ENCODE data around the gene RHEBL1. TPM values are rescaled to one million over a fixed set of nuclear protein-coding genes. Genes with fewer than 3 reads are reported as not detected.

Gene RHEBL1
- total RNA-seq, 1 donor from 2014 or later, result 2.2 TPM

DNA sequence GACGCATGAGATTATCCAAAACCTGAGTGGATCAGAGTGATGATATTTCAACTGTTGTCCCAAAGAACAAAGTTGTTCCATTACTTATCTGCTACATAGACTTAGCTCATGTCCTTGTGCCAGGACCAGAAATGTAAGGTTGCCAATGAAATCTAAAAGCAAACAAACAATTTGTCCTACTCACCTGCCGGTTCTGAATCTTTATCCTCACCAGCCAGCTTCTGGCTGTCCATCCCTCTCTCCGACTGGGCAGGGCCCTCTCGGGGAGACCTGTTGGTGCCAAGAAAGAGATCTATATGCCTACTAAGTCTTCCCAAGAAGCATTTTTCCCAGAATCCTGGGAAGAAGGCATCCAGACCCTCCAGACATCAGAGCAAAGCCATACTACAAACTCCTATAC lies 14.7 kb downstream of the RHEBL1 start:
- DNase-seq (ENCODE audit: low read depth in 2 of 2), result no peak

DNA sequence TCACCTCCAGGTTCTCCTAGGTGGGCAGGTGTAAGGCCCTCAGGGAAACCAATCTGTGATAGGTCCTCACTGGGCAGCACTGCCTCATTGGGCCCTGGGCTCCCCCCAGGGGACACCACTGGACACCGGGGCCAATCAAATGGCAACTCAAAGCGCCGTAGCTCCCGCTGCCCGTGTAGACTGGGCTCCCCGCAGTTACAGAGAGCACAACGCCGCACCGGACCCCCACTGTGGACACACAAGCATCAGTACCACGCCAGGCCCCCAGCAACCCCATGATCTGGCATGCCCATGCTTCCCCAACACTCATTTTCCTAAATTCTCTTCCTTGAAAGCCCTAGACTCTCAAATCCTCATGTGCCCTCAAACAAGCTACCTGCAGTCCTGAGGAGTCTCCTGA lies 15.3 kb downstream of the RHEBL1 start:
- DNase-seq (ENCODE audit: low read depth in 2 of 2), result no peak

DNA sequence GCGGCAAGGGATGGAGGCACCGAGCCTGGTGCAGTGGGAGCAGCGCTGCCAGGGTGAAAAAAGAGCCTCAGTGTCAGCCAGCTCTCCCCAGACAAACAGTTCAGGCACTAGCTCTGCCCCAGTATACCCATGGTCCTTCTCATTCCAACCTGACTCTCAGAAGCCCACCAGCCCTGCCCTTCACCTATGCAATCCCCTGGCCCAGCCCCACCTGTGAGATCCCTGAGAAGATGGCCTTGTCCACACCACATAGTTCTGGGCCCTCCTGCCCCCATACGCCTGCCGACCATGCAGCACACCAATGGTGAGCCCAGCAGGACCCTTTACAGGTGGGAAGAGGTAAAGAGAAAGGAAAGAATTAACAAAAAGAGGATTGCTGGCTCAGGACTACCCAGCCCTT lies 15.7 kb downstream of the RHEBL1 start:
- DNase-seq (ENCODE audit: low read depth in 2 of 2), result no peak

DNA sequence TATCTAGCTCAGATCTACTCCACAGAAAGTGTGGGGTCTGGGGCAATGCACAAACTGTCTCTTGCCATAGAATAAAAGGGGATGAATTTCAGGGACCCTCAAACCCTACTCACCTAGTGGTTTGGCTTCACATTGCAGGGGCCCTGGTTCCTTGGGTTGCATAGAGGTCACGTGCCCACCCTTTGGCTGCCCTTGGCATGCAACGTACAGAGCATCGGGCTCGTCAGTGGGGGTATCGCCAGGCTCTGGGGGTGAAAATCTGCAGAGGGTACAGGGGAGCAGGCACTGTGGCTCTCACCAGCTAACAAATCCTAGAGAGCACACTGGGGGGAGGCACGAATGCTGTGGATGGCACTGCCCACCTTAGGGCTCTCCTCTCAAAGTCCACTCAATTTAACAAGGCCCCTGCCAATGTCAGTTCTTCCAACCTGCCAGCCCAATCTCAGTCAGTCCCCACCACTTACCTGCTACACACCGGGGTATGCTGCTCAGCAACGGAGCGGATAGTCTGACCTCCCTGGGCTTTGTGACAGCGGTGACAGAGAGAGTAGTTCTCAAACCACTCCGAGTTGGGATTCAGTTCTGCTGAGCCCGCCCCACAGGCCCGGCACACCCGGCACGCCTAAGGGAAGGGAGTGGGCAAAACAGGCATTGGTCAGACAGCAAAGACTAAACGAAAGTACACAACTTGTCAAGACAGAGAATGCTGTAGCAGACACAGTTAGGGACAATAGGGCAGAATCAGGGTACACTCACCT lies 17.1 kb downstream of the RHEBL1 start:
- DNase-seq (ENCODE audit: low read depth in 2 of 2), result no peak

DNA sequence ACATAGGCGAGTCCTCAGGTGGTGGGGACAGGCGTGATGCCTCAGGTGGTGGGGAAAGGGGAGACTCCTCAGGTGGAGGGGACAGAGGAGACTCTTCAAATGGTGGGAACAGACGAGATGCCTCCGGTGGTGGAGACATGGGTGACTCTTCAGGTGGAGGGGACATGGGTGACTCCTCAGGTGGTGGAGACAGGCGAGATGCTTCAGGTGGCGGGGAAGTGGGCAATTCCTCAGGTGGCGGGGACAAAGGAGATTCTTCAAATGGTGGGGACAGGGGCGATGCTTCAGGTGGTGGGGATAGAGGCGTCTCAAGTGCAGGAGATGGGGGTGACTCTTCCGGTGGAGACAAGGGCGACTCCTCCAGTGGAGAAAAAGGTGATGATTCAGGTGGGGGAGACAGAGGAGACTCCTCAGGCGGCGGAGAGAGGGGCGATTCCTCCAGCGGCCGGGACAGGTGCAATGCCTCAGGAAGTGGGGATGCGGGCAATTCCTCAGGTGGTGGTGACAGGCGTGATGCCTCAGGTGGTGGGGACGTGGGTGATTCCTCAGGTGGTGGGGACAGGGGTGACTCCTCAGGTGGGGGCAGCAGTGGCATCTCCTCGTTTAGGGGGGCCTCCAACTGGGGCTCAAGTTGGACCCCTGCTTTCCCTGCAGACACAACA lies 17.9 kb downstream of the RHEBL1 start:
- no peak for DNase-seq (ENCODE audit: low read depth in 2 of 2)

DNA sequence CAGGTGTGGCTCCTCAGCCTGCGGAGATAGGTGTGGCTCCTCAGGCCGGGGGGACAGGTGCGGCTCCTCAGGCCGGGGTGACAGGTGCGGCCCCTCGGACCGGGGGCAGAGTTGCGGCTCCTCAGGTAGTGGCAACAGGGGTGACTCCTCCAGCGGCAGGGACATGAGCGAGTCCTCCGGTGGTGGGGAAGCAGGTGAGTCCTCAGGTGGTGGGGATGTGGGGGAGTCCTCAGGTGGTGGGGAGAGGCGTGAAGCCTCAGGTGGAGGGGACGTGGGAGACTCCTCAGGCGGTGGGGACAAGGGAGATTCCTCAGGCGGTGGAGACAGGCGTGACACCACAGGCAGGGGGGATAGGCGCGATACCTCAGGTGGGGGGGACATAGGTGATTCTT lies 18.4 kb downstream of the RHEBL1 start:
- DNase-seq (ENCODE audit: low read depth in 2 of 2), result no peak

DNA sequence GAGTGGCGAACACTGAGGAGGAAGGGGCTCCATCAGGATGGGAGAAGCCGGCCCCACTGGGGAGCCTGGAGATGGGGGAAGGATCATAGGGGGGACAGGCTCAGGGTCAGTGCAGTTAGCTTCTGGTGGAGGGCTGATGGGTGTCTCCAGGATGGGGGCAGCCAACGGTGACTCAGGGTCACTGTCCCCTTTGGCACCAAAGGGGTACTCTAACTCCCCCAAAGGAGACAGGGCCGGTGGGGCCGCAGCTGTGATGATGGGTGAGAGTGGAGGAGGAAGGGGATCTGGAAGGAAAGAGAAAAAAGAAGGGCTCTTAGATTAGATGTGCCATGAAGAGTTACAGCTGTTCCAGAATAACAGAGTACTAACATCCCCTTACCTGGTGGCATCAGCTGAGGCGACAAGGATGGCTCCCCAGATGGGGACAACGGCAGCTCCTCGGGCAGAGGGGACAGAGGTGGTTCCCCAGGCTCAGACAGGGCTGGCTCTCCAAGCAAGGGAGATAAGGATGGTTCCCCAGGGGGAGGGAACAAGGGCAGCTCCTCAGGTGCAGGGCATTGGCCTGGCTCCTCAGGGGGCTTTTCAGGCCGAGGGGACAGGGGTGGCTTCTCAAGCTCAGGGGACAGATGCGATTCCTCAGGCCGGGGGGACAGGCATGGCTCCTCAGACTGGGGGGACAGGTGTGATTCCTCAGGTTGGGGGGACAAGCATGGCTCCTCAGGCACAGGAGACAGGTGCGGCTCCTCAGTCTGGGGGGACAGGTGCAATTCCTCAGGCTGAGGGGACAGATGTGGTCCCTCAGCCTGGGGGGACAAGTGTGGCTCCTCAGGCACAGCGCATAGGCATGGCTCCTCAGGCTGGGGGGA lies 19.0 kb downstream of the RHEBL1 start:
- no peak for DNase-seq (ENCODE audit: low read depth in 2 of 2)

DNA sequence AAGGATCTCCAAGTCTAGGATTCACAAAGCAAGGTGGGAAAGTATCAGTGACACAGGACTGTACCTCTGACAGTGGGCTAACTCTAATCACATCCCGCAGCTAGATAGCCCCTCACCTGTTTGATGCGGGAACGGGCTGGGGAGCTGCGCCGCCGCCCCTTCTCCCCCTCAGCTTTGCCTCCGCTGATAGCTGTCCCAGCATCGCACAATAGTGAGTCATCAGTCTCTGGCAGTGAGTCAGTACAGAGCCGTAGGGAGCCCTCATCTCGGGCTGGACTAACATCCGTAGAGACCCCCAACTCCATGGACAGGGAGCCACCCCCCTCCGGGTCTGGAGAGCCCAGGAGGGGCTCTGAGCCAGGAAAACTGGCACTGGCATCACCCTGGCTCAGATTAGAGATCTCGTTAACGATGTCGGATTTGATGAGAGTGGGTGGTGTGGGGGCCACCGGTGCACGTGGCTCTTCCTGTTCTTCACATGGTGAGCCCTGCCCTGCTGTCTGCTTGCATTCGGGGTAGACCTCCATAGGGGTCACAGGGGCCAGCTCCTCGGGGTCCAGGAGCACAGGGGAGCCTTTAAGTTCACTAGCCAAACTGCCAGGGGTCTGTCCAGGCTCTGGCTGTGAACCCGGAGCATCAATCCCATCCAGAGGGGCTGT lies 20.1 kb downstream of the RHEBL1 start:
- peak in 1 of 2 donors; percentile 72 for DNase-seq (ENCODE audit: low read depth in 2 of 2)

DNA sequence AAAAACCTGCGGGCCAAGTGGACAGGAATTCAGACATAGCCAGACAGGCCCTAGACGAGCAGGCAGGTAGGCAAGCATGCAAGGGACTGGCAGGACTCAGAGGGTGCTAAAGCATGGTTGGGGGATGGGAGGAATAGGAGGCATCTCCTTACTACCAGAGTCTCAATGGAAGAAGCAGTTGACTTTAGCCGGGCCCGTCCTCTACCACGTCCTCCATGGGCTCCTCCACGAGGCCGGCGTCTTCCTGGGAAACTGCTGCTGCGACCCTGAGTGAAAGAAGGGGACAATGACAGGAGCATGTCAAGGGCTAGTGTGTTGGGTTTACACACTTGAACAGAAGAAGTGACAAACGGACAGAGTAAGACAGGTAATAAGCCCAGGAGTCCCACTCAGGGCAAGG lies 20.8 kb downstream of the RHEBL1 start:
- DNase-seq (ENCODE audit: low read depth in 2 of 2), result no peak

DNA sequence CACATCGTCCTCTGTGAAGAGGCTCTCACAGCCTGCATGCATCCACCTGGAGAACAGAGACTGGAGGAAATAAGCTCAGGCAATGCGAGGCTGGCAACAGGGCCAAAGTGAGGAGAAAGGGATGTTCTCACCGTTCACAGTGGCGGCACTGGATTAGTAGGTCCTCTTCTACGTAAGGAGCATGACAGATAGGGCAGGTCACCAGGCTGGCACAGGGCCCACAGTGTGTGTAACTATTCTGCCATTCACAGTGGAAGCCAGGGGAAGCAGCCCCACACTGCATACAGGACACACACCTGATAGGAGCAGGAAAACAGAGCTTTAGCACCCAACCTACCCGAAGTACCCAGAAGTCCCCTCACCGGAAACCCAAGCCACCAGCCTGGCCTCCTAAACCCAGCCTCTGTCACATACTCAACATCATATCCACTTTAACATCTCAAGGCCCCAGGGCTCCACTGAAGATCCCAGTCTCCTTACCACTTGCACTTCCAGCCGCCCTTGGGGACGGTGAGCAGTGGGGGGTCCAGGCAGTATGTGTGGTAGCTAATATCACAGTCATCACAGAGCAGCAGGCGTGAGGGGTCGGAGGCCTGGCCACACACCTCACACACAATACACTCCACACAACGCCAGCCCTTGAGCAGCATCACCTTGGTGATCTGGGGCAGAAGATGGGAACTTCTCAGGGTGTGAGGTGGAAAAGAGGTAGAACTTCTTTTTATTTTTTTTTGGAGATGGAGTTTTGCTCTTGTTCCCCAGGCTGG lies 23.5 kb downstream of the RHEBL1 start:
- DNase-seq (ENCODE audit: low read depth in 2 of 2), result no peak

DNA sequence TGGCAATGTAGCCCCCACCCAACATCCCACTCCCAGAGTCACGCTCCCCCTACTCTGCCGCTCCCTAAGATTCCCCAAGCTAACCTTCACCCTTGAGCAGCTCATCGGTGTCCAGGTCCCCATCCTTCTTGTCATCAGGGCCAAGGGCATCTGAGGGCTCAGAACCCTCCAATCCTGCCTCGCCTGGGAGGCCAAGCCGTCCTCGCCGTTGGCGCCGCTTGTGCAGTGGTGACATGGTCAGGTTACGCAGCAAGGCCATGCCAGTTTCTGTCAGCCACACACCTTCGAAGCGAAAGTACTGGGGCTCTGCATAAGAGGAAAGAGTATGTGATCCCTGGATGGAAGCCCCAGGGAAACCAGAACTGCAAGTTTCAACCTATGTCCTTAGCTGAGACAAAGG lies 25.1 kb downstream of the RHEBL1 start:
- no peak for DNase-seq (ENCODE audit: low read depth in 2 of 2)

DNA sequence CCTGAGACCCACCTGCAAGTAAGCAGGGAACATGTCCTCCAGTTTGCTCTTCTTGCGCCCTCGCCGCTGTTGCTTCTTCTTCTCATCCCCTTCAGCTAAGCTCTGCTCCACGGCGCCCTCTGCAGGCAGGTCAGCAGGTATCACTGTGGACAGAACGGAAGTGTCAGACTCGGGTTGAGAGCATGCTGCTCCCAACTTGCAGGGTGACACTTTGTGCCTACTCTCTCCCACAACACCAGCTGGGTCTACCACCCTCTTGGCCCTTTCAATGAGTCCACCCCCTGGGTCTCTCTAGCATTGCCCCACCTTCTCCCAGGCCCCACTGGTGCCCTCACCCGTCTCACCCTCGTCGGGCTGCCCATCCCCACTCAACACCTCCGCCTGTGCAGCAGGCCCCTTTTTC lies 25.9 kb downstream of the RHEBL1 start:
- peak in 1 of 2 donors; percentile 65 for DNase-seq (ENCODE audit: low read depth in 2 of 2)

DNA sequence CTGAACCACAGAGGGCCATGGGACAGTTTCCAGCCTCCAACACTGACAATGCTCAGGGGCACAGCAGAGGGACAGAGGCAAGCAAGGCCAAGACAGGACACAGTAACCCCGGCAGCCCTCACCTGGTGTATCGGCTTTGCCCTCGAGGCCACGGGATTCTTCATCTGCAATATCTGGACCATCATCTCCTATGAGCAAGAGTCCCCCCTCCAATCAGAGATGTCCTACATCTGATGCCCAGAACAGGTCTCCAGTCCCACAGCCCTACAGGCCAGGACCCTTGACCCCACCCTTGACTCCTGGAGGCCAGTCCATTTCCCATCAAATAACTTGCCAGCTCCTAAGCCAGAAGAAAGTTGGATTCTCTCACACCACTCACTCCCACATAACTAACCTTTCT lies 26.5 kb downstream of the RHEBL1 start:
- DNase-seq (ENCODE audit: low read depth in 2 of 2), result no peak

DNA sequence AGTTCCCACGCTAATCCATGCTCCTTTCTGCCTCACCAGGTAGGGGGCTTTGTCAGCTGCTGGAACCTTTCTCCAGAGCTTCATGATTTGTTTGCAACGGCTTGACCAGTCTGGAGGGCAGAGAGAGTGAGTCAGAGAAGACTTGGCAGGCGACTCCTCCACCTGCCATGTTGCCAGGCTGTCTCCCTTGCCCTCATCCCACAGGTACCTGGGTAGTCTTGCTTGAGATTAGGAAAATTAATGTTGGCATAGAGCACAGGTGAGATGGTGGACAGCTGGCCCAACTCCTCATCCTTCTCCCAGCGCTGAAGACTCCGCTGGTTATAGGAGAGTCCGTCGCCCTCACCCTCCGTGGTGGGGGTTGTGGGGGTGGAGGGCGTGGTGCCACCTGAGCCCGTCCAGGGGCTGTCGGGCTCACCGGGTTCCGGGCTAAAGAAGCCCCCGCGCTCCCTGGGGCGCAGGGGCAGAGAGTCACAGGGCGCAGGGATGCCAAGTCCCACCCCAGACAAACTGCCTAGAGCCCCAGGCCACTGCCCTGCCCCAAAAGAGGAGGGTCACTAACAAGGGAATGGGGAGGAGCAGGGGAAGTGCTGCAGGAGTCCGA lies 27.8 kb downstream of the RHEBL1 start:
- DNase-seq (ENCODE audit: low read depth in 2 of 2), result no peak

DNA sequence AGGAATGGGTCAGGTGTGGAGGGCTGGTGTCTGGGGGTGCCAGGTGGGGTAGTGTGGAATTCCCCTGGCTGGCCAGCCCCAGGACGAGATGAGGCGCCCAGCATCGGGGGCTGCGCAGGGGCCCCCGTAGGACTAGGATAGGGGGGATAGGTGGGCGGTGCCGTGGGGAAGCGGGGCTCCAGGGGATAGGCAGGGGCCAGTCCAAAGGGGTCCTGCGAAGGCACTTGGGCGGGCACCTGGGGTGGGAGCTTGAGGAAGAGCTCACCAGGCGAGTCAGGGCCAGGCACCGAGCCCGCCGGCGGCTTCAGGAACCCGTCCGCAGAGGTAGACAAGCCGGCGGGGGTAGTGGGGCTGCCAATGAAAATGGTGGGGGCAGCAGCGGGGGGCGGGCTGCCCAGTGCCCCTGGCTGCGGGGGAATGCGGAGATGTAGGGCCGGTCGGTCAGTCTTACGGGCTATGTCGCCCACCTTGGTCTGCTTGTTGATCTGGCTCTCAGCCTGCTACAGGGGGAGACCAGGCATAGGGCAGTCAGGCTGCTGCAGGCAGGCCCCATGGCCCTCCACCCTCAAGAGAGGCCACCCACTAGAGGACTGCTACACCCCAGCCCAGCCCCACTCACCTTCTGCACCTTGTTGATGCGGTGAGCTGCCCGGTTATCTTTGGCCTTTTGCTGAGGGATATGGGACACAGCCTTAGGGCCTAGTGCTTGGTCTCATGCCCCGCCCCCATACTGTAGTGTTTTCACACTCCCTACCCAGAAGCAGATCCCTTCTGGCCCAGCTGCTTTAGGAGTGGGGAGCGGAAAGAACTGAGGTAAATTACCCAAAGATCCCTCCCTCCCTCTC lies 28.5 kb downstream of the RHEBL1 start:
- DNase-seq (ENCODE audit: low read depth in 2 of 2), result no peak

DNA sequence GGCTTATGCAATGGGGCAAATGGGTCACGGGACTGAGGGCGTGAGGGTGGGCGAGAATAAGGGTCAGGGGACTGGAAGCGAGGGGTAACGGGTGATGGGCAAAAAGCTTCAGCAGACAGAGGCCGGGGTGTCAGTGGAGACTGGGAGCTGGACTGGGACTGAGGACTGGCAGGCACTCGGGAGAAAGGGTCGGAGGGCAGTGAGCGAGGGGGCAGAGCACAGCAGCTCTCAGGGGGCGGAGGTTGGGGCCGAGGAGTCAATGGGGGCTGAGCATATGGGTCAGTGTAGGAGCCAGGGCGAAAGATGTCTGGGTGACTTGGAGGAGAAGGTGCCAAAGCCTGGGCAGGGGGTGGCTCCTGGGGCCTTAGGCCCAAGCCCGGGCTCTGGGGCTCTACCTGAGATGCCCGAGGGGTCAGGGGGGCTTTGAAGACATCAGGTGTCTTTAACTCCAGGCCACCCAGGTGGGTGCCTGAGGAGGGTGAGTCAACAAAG lies 29.4 kb downstream of the RHEBL1 start:
- no peak for DNase-seq (ENCODE audit: low read depth in 2 of 2)

DNA sequence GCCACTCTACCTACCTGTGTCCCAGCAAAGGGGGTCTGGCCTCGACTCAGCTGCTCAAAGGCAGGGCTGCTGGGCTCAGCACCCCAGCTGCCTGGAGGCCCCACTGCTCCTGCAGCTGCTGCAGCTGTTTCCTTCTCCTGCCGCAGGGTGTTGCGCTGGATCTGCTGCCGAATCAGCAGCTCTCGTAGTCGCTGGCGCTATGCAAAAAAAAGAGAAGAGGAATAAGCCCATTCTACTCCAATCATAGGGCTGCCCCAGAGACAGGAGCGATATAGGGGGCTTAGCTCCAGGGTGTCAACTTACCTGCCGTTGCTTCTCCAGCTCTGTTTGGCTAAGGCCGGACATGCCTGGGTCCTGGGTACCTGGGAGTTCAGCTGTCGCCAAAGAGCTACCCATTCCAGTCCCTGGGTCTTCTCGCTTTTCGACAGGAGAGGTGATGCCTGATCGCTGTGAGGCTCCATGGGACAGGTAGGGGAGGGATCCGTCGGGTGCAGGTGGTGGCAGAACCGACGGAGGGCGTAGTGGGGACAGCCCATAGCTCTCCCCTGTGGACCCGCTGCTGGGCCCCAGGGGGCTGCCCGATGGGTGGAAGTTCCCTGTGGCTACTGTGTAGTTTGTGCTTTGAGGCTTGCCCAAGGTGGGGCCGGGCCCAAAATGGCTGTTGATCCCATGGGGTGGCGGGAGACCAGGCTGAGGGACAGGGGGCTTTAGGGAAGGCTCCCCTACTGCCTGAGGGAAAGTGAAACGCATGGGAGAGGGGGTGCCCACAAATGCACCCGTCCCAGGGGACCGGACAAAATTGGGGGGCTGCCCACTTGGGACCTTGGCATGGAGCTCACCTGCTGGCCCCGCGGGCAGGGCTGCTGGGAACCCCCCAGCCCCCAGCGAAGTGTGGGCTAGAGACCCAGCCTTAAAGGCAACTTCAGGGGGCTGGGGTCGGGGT lies 30.1 kb downstream of the RHEBL1 start:
- DNase-seq (ENCODE audit: low read depth in 2 of 2), result no peak

DNA sequence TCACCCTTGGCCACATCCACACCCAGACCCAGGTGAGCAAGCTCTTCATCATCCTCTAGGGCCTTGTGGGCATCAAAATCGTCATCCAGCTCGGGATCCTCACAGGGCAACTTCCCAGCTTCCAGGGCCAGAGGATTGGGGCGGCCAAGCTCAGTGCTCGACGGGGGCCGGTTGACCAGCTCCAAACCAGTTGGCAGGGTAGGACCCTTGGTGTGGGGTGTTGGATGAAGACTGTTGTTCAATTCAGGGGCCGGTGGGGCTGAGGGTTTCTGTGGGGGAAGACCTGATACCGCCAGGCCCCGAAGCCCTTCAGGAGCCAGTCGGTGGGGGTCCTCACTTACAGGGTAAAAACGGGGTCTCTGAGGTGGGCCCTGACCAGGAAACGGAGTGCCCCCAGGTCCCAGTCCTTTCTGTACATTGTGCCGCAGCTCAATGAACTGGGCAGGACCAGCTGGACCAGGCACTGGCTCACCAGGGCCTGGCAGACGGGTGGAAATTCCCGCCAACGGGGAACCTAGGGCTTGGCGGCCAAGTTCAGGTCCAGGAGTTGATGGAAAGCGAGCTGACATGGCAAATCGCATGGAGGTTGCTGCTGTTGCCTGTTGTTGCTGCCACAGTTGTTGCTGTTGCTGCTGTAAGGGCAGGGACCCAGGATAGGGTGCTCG lies 31.4 kb downstream of the RHEBL1 start:
- DNase-seq (ENCODE audit: low read depth in 2 of 2), result no peak
